ENCODE results near the gene LGALS3BP.

Gene LGALS3BP

GRCh38 chr17:78986649-78987328, 7.1 kb upstream of the LGALS3BP start:
- TF ChIP-seq CTCF (IDR thresholded peaks at IDR 0.05; ENCODE audit: low read depth, low read length, missing control alignments), result no peak
- Histone ChIP-seq H3K4me3 (ENCODE audit: low read depth, low read length) (peak overlapping the region; percentile 45), H3K36me3 (replicated peaks) (peaks cover 8% of the 10 kb centered on the region), H3K27ac (peak overlapping the region; percentile 54), H3K27me3 (replicated peaks) (no peaks in the 10 kb centered on the region)
- in situ Hi-C loops (cut with HindIII; ENCODE audit: low pct_ligation_motif_present, low sequenced_read_pairs), result no loop called here
- peak; percentile 29 for DNase-seq

DNA sequence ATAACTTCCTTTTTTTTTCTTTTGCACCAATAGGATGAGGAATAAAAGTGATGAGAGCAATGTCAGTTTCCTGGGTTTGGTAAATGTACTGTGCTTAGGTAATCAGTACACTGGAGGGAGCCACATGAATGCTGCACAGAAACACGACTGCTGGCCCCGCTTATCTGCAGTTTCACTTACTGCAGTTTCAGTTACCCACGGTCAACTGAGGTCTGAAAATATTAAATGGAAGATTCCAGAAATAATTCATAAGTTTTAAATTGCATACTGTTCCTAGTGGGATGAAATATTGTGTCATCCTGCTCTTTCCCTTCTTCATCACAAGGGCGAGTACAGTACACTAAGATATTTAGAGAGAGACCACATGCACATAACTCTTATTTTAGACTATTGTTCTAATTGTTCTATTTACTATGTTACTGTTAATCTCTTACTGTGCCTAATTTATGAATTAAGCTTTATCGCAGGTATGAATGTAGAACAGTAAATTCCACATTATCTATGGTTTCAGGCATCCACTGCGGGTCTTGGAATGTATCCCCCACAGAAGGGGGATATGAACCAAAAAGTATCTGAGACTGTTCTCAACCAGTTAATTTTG, 6.4 kb upstream of the LGALS3BP start:
- peak overlapping the region; percentile 45 for H3K4me3 ChIP-seq (ENCODE audit: low read depth, low read length)
- peaks cover 8% of the 10 kb centered on the region for H3K36me3 ChIP-seq (replicated peaks)
- H3K27ac ChIP-seq, result peak overlapping the region; percentile 54
- peak; percentile 49 for TF ChIP-seq CTCF (IDR thresholded peaks at IDR 0.05; ENCODE audit: low read depth, low read length, missing control alignments)
- no peaks in the 10 kb centered on the region for H3K27me3 ChIP-seq (replicated peaks)
- in situ Hi-C loops (cut with HindIII; ENCODE audit: low pct_ligation_motif_present, low sequenced_read_pairs), result no loop called here
- DNase-seq, result peak; percentile 47

- H3K27ac ChIP-seq, result no peak overlapping the region
- TF ChIP-seq CTCF (IDR thresholded peaks at IDR 0.05; ENCODE audit: low read depth, low read length, missing control alignments), result no peak
- DNase-seq, result no peak
- no peak overlapping the region for H3K4me3 ChIP-seq (ENCODE audit: low read depth, low read length)
- H3K27me3 ChIP-seq (replicated peaks), result no peaks in the 10 kb centered on the region
- peaks cover 4% of the 10 kb centered on the region for H3K36me3 ChIP-seq (replicated peaks)
- in situ Hi-C loops (cut with HindIII; ENCODE audit: low pct_ligation_motif_present, low sequenced_read_pairs), result no loop called here
These were observed 5.7 kb upstream of the LGALS3BP start for GRCh38 chr17:78985395-78985794.

DNA sequence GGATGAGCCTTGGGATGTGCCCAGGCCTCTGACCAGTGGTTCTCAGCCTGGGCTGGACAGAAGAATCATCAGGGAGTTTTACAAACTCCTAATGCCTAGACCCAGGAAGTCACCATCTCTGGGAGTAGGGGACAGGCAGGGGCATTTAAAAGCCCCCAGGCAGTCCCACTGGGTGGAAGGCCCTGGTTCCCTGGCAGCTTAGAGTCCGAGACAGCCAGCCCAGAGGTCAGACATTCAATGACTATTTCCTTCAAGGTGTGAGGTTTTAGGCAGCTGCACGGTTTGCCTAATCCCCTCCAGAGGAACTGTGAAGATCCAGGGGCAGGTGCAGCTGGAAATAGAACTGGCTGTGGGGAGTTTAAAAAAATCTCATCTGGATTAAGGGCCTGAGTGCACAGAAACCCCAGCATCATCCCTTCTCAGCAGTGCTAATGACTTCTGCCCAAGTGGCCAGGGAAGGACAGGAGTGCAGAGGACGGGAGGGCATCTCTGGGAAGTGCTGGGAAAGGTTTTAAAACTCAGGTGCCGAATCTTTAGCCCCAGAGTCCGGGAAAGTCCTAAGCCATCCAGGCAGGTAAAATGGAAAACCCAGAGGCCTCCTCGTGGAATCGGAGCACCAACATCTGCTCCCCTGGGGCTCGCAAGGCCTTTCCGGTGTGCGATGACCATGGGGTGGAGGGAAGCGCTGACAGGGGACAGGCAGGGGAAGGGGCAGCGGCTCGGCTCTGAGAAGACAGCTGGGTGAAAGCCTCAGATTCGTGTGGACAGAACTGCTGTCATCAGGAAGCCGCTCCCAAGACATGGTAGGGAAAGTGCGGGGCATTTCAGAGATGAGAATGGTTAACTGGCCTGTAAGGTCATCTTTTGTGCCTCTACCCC, 1.5 kb upstream of the LGALS3BP start:
- Histone ChIP-seq H3K4me3 (ENCODE audit: low read depth, low read length) (no peak overlapping the region), H3K36me3 (replicated peaks) (peaks cover 4% of the 10 kb centered on the region), H3K27me3 (replicated peaks) (no peaks in the 10 kb centered on the region), H3K27ac (no peak overlapping the region)
- no peak for DNase-seq
- no peak for TF ChIP-seq CTCF (IDR thresholded peaks at IDR 0.05; ENCODE audit: low read depth, low read length, missing control alignments)
- in situ Hi-C loops (cut with HindIII; ENCODE audit: low pct_ligation_motif_present, low sequenced_read_pairs), result no loop called here

- no peaks in the 10 kb centered on the region for H3K27me3 ChIP-seq (replicated peaks)
- no peak for TF ChIP-seq CTCF (IDR thresholded peaks at IDR 0.05; ENCODE audit: low read depth, low read length, missing control alignments)
- H3K36me3 ChIP-seq (replicated peaks), result peaks cover 7% of the 10 kb centered on the region
- no peak overlapping the region for H3K4me3 ChIP-seq (ENCODE audit: low read depth, low read length)
- no peak overlapping the region for H3K27ac ChIP-seq
- in situ Hi-C loops (cut with HindIII; ENCODE audit: low pct_ligation_motif_present, low sequenced_read_pairs), result no loop called here
- DNase-seq, result no peak
These were observed 875 bp upstream of the LGALS3BP start for GRCh38 chr17:78980624-78980972.
